HepG2 (cell line): ENCODE data around the gene ADAR. TPM values are rescaled to one million over a fixed set of nuclear protein-coding genes. Genes with fewer than 3 reads are reported as not detected.

Experiments used
- ATF7-NPFF ChIP-seq: sonication (generic); formaldehyde crosslinking; IDR thresholded peaks from 2 replicates; pipeline ENCODE4 v1.8.1; 2023; ENCODE audit warnings: mild to moderate bottlenecking, low read depth, missing genetic modification reagents, moderate library complexity
- HBP1 ChIP-seq: IDR thresholded peaks from 2 replicates; pipeline ENCODE4 v1.6.1; 2016; ENCODE audit warnings: low read depth, control low read depth
- HMGA1 ChIP-seq: sonication (generic); formaldehyde crosslinking; conservative IDR thresholded peaks from 2 replicates; pipeline ENCODE4 v1.4.0; 2020; ENCODE audit warnings: missing genetic modification reagents
- HNRNPK ChIP-seq: fragments of 200-400 bp; formaldehyde crosslinking; IDR thresholded peaks from 2 replicates; pipeline ENCODE4 v1.6.1; 2018; ENCODE audit warnings: low read length, low read depth, moderate library complexity, mild to moderate bottlenecking; ENCODE audit not compliant: poor library complexity, severe bottlenecking
- ISL2 ChIP-seq: sonication (generic); formaldehyde crosslinking; IDR thresholded peaks from 2 replicates; pipeline ENCODE4 v1.5.0; 2020; ENCODE audit warnings: missing genetic modification reagents
- KAT8 ChIP-seq: IDR thresholded peaks from 2 replicates; pipeline ENCODE4 v1.6.1; 2016; ENCODE audit warnings: missing genetic modification reagents, missing compliant biosample characterization
- MYPOP ChIP-seq: sonication (generic); formaldehyde crosslinking; IDR thresholded peaks from 2 replicates; pipeline ENCODE4 v1.8.1; 2023; ENCODE audit warnings: mild to moderate bottlenecking, moderate library complexity, missing genetic modification reagents
- PAF1 ChIP-seq: IDR thresholded peaks from 2 replicates; pipeline ENCODE4 v1.6.1; 2016; ENCODE audit warnings: missing genetic modification reagents, missing compliant biosample characterization
- PRMT3 ChIP-seq: sonication (generic); formaldehyde crosslinking; IDR thresholded peaks from 2 replicates; pipeline ENCODE4 v1.8.1; 2022; ENCODE audit warnings: low read depth, mild to moderate bottlenecking, moderate library complexity, missing genetic modification reagents, borderline replicate concordance
- SMAD1 ChIP-seq: sonication (generic); formaldehyde crosslinking; IDR thresholded peaks from 2 replicates; pipeline ENCODE4 v1.4.0; 2020; ENCODE audit warnings: missing genetic modification reagents, low read depth, mild to moderate bottlenecking, borderline replicate concordance
- SMAD9 ChIP-seq: sonication (generic); formaldehyde crosslinking; IDR thresholded peaks from 2 replicates; pipeline ENCODE4 v1.5.1; 2020; ENCODE audit warnings: mild to moderate bottlenecking, missing genetic modification reagents
- SOX5 ChIP-seq: IDR thresholded peaks from 2 replicates; pipeline ENCODE4 v1.6.1; 2016; ENCODE audit warnings: borderline replicate concordance
- SP1 ChIP-seq, 2 experiments: fragments of 450-650 bp in 1 of 2; sonication (generic) in 1 of 2; formaldehyde crosslinking in 1 of 2; IDR thresholded peaks; 2 replicates each; pipeline versions ENCODE4 v1.4.0 to v1.6.1; 2016 to 2020; ENCODE audit warnings: missing genetic modification reagents in 1 of 2
- XRCC5 ChIP-seq: fragments of 200-400 bp; formaldehyde crosslinking; optimal IDR thresholded peaks from 2 replicates; pipeline ENCODE3; 2017; ENCODE audit warnings: mild to moderate bottlenecking, low read length
- ZFP36L2 ChIP-seq: sonication (generic); formaldehyde crosslinking; IDR thresholded peaks from 2 replicates; pipeline ENCODE4 v1.4.0; 2020; ENCODE audit warnings: missing genetic modification reagents
- ZNF24 ChIP-seq: fragments of 450-650 bp; IDR thresholded peaks from 2 replicates; pipeline ENCODE4 v1.6.1; 2017; ENCODE audit warnings: antibody characterized with exemption, mild to moderate bottlenecking
- ZNF382 ChIP-seq: sonication (generic); formaldehyde crosslinking; IDR thresholded peaks from 2 replicates; pipeline ENCODE4 v1.5.0; 2020; ENCODE audit warnings: missing genetic modification reagents, mild to moderate bottlenecking, borderline replicate concordance
- ZNF552 ChIP-seq: sonication (generic); formaldehyde crosslinking; IDR thresholded peaks from 2 replicates; pipeline ENCODE4 v1.9.0; 2022; ENCODE audit warnings: missing genetic modification reagents, mild to moderate bottlenecking, borderline replicate concordance
- ZNF878 ChIP-seq: sonication (generic); formaldehyde crosslinking; IDR thresholded peaks from 2 replicates; pipeline ENCODE4 v1.8.1; 2023; ENCODE audit warnings: mild to moderate bottlenecking, missing genetic modification reagents, moderate library complexity
- ZSCAN21 ChIP-seq: sonication (generic); formaldehyde crosslinking; IDR thresholded peaks from 2 replicates; pipeline ENCODE4 v1.8.0; 2022; ENCODE audit warnings: mild to moderate bottlenecking, missing genetic modification reagents, moderate library complexity, borderline replicate concordance
- polyA plus RNA-seq, 8 experiments: library from polyadenylated mRNA; depleted of rRNA in 3 of 8; stranded (reverse) in 7 of 8; unstranded in 1 of 8; fragments of >200 nt; fragmentation: Illumina TruSeq in 4 of 8; extraction: Trizol in 4 of 8; gene quantifications; 2 replicates each; pipeline versions ENCODE4 v1.2.1 to v1.2.3, GENCODE V29; 2011 to 2016; ENCODE audit warnings: low read depth in 4 of 8, missing spikeins in 1 of 8, mixed read lengths in 1 of 8; ENCODE audit not compliant: insufficient read depth in 1 of 8
- total RNA-seq, 5 experiments: library from RNA; depleted of rRNA; stranded (reverse); fragments of >200 nt; fragmentation: Illumina TruSeq; extraction: Trizol; gene quantifications; 2 replicates each; pipeline ENCODE4 v1.2.3, GENCODE V29; 2016; ENCODE audit warnings: low read depth in 1 of 5

The ADAR gene
- total and polyA plus RNA-seq, 2 of the 13 experiments (the other 11 are each of a cell fraction or from before 2014, with no cell fraction given): 70.8 to 86.2 TPM

DNA sequence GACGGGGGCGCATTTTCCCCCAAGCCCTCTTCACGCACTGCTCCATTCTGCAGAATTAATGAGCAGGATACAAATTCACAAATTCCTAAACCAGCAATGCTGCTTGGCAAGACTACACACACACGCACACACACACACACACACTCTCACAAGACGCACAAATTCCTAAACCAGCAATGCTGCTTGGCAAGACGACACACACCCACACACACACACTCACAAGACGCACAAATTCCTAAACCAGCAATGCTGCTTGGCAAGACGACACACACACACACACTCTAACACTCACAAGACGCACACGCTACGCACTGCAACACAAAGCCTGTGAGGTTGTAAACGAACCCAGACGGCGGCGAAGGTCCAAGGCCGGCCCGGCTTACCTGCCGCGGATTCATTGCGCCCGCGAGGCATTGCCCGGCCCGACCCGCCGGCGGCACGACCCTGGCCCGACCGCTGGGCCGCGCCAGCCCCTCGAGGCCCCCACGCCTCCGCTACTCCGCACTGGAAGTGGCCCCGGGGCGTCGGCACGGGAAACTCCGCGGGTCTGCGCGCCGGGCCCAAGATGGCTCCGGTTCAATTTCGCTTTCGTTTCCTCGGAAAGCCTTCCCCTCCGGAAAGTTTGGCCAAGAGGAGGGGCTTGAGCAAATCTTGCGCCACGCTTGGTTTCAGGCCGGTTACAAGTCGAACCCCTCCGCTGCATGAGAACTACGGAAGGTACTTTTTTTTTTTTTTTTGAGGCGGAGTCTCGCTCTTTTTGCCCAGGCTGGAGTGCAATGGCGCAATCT is at the start of gene ADAR (continued):
- peak; percentile 26 for TF ChIP-seq XRCC5
- no peak for TF ChIP-seq PRMT3 (CRISPR knock-in tag)
- TF ChIP-seq KAT8 (CRISPR knock-in tag): peak; percentile 47; the same call in 1 of the 2 replicates
- TF ChIP-seq ZNF552: no peak
- peak; percentile 43; the same call in 1 of the 2 replicates for TF ChIP-seq ATF7-NPFF
- TF ChIP-seq ZNF878 (CRISPR knock-in tag): no peak
- TF ChIP-seq SOX5 (CRISPR knock-in tag): 0 out of 2 replicates have a peak, but pooled peaks have one; percentile 9
- 0 out of 2 replicates have a peak, but pooled peaks have one; percentile 47 for TF ChIP-seq SMAD1 (CRISPR knock-in tag)
- TF ChIP-seq ZFP36L2 (CRISPR knock-in tag): no peak
- no peak for TF ChIP-seq HNRNPK
- no peak for TF ChIP-seq ZNF382
- TF ChIP-seq ZSCAN21 (CRISPR knock-in tag): 0 out of 2 replicates have a peak, but pooled peaks have one; percentile 69
- no peak for TF ChIP-seq PAF1 (CRISPR knock-in tag)
- no peak for TF ChIP-seq HMGA1 (CRISPR knock-in tag)
- TF ChIP-seq HBP1: peak; percentile 59; the same call in 1 of the 2 replicates
- TF ChIP-seq SMAD9 (CRISPR knock-in tag): no peak
- TF ChIP-seq ISL2 (CRISPR knock-in tag): no peak
- no peak for TF ChIP-seq ZNF24
- no peak for TF ChIP-seq SP1 (IDR thresholded peaks at IDR 0.05)
- no peak; the same call in 1 of the 2 replicates for TF ChIP-seq SP1 (CRISPR knock-in tag; IDR thresholded peaks at IDR 0.05)
- TF ChIP-seq MYPOP (CRISPR knock-in tag): peak; percentile 65
